ENCODE measurements around the gene MAP2K2. TPM values are rescaled to one million over a fixed set of nuclear protein-coding genes. Genes with fewer than 3 reads are reported as not detected.

Gene MAP2K2
- total RNA-seq, 2 donors from 2014 or later, result 51.2 to 71.8 TPM

DNA sequence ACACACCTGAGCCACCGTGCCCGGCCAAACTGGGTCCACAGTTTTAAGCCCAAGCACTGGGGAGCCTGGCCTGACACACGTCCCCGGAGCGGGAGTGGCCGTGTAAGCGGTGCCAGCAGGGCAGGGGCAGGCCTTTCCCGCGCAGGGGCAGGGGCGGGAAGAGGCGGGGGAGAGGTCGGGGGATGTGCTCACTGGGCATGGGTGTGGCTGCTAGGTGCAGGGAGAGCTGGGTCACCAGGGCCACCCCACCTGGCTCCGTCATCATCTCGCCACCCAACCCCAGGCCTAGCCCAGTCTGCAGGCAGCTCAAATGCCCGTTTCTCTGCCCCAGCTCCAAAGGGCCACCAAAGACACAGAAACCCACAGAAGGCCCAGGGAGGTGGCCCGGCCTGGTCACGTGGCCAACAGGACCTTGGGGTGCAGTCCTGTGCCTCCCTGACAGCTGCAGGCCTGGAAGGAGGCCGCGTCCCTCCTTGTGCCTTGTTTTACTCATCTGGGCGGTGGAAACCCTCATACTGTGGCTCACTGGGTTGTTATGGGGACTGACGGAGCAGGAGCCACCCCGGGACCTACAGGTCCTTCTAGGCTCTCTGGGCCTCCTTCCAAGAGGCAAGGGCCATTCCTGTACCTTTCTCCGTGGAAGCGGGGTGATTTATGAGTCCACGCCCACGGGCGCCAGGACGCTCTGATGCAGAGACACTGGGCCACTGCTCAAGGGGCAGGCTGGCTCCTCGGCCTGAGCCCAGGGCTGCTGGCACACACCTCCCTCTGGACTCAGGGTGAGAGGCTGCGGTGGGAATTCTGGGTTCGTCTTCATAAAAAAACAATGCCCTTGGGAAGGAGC lies 27.7 kb downstream of the MAP2K2 start:
- no peak for ATAC-seq (ENCODE audit: insufficient number of reproducible peaks, low FRiP score, low read depth)
- no peak overlapping the region for H3K4me3 ChIP-seq
- TF ChIP-seq CTCF (IDR thresholded peaks at IDR 0.05), result no peak
- peak overlapping the region; percentile 47 to 74 for H3K27ac ChIP-seq
- H3K27me3 ChIP-seq (replicated peaks; ENCODE audit: insufficient read depth), result no peaks in the 10 kb centered on the region
- peaks cover 34% of the 10 kb centered on the region for H3K36me3 ChIP-seq
- H3K9me3 ChIP-seq, result no peaks in the 10 kb centered on the region
- DNase-seq (ENCODE audit: low spot score), result no peak
- peaks cover 10 to 21% of the 10 kb centered on the region in 2 donors for H3K4me1 ChIP-seq (ENCODE audit: control insufficient read depth in 1 of 2, low read depth in 2 of 2)

DNA sequence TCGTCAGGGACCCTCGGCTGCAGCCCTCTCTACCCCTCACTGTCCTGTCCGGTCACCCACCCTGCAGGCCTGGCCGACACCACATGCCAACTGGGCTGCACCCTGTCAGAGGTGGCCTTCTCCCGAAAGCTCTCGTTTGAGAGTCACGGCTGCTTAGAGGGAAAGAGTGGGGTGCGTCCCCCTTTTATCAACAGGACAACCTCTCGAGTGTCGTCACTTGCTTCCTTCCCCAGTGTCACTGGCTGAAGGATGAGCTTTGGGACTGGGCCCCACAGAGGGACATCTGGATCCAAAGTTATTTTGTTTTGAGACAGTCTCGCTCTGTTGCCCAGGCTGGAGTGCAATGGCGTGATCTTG lies 28.5 kb downstream of the MAP2K2 start:
- Histone ChIP-seq H3K4me3 (no peak overlapping the region), H3K4me1 (ENCODE audit: control insufficient read depth in 1 of 2, low read depth in 2 of 2) (peaks cover 10 to 21% of the 10 kb centered on the region in 2 donors), H3K36me3 (peaks cover 36% of the 10 kb centered on the region), H3K27me3 (replicated peaks; ENCODE audit: insufficient read depth) (no peaks in the 10 kb centered on the region), H3K9me3 (no peaks in the 10 kb centered on the region), H3K27ac (no peak overlapping the region)
- DNase-seq (ENCODE audit: low spot score) (no peak), ATAC-seq (ENCODE audit: insufficient number of reproducible peaks, low FRiP score, low read depth) (no peak)
- TF ChIP-seq CTCF (IDR thresholded peaks at IDR 0.05), result no peak

DNA sequence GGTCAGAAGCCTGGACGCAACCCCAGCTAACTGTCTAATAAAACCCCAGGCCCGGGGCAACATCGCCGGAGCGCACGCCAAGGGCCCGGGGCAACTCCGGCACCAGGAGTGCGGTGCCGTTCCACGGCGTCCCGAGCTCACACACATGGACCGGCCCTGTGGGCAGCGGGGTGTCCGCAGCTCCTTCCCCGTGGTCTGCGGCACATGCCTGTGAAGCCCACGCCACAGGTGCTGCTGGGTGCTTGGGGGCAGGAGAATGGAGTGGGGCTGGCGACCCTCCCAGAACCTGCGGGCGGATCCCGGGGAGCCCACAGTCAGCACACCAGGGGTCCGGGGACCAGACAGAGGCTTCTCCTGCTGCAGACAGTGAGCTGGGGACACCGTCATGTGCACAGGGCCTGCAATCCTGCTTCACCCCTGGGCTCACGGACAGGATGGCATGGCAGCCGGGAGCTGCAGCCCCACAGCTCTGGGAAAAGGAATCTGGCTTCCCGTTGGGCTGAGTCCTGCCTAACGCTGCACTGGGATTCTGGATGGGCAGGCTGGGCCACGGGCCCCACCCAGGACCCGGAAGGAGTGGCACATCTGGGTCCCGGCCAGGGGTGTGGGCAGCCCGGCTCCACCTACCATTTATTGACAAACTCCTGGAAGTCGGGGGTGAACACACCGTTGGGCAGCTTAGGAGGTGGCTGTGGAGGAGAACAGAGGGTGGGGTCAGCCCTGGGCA lies 29.0 kb downstream of the MAP2K2 start:
- ATAC-seq (ENCODE audit: insufficient number of reproducible peaks, low FRiP score, low read depth), result no peak
- Histone ChIP-seq H3K4me1 (ENCODE audit: control insufficient read depth in 1 of 2, low read depth in 2 of 2) (peaks cover 10 to 21% of the 10 kb centered on the region in 2 donors), H3K36me3 (peaks cover 42% of the 10 kb centered on the region), H3K27me3 (replicated peaks; ENCODE audit: insufficient read depth) (no peaks in the 10 kb centered on the region), H3K9me3 (no peaks in the 10 kb centered on the region), H3K4me3 (no peak overlapping the region), H3K27ac (no peak overlapping the region)
- no peak for TF ChIP-seq CTCF (IDR thresholded peaks at IDR 0.05)
- no peak for DNase-seq (ENCODE audit: low spot score)

- no peaks in the 10 kb centered on the region for H3K27me3 ChIP-seq (replicated peaks; ENCODE audit: insufficient read depth)
- H3K27ac ChIP-seq, result no peak overlapping the region
- H3K4me3 ChIP-seq, result no peak overlapping the region
- peaks cover 42% of the 10 kb centered on the region for H3K36me3 ChIP-seq
- H3K4me1 ChIP-seq (ENCODE audit: control insufficient read depth in 1 of 2, low read depth in 2 of 2), result peaks cover 10 to 21% of the 10 kb centered on the region in 2 donors
- H3K9me3 ChIP-seq, result no peaks in the 10 kb centered on the region
- DNase-seq (ENCODE audit: low spot score) (no peak), ATAC-seq (ENCODE audit: insufficient number of reproducible peaks, low FRiP score, low read depth) (no peak)
- TF ChIP-seq CTCF (IDR thresholded peaks at IDR 0.05), result no peak
These were observed 29.6 kb downstream of the MAP2K2 start for GRCh38 chr19:4094291-4094690.

GRCh38 chr19:4093643-4094175 lies 30.2 kb downstream of the MAP2K2 start:
- H3K36me3 ChIP-seq, result peaks cover 39% of the 10 kb centered on the region

More at GRCh38 chr19:4093643-4094175, 30.2 kb downstream of the MAP2K2 start:
- H3K4me3 ChIP-seq, result no peak overlapping the region
- H3K27me3 ChIP-seq (replicated peaks; ENCODE audit: insufficient read depth), result no peaks in the 10 kb centered on the region
- no peaks in the 10 kb centered on the region for H3K9me3 ChIP-seq
- H3K27ac ChIP-seq, result no peak overlapping the region
- DNase-seq (ENCODE audit: low spot score) (no peak), ATAC-seq (ENCODE audit: insufficient number of reproducible peaks, low FRiP score, low read depth) (no peak)
- H3K4me1 ChIP-seq (ENCODE audit: control insufficient read depth in 1 of 2, low read depth in 2 of 2), result peaks cover 10 to 21% of the 10 kb centered on the region in 2 donors
- no peak for TF ChIP-seq CTCF (IDR thresholded peaks at IDR 0.05)
